B cell (primary cell): ENCODE data around the gene CNOT4.

Experiments used
- EZH2 ChIP-seq: IDR thresholded peaks from 2 replicates; pipeline ENCODE4 v1.6.1; 2012; ENCODE audit warnings: borderline replicate concordance, low read depth, mild to moderate bottlenecking, moderate library complexity, low read length; ENCODE audit not compliant: insufficient read depth, poor library complexity, severe bottlenecking
- TF ChIP-seq, protein P1 (sequence below): fragments of 200-600 bp; IDR thresholded peaks from one replicate; pipeline ENCODE4 v1.8.0; 2022; ENCODE audit warnings: antibody characterized with exemption, mild to moderate bottlenecking

DNA sequence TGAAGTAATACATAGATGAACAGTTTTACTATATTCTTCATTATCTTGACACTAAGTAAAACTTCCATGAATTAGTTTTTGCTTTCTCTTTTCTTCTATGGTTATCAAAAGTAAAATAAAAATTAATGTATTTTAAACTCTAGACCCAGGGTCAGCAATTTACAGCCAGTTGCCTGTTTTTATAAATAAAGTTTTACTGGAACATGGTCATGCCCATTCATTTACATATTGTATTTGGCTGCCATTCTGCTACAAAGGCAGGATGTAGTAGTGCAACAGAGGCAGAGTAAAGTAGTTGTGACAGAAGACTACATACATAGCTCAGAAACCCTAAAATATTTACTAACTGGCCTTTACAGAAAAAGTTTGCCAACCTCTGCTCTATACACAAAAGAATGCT lies 98.8 kb downstream of the CNOT4 start:
- TF ChIP-seq, protein P1, sequence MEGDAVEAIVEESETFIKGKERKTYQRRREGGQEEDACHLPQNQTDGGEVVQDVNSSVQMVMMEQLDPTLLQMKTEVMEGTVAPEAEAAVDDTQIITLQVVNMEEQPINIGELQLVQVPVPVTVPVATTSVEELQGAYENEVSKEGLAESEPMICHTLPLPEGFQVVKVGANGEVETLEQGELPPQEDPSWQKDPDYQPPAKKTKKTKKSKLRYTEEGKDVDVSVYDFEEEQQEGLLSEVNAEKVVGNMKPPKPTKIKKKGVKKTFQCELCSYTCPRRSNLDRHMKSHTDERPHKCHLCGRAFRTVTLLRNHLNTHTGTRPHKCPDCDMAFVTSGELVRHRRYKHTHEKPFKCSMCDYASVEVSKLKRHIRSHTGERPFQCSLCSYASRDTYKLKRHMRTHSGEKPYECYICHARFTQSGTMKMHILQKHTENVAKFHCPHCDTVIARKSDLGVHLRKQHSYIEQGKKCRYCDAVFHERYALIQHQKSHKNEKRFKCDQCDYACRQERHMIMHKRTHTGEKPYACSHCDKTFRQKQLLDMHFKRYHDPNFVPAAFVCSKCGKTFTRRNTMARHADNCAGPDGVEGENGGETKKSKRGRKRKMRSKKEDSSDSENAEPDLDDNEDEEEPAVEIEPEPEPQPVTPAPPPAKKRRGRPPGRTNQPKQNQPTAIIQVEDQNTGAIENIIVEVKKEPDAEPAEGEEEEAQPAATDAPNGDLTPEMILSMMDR = no peak
- no peak for TF ChIP-seq EZH2
